Brain microvascular endothelial cell (primary cell): Measurements from ENCODE around the gene CTXN1.

Source experiments
- DNase-seq: peaks from one replicate; pipeline ENCODE4 v3.0.0-alpha.2; 2020
- H3K27ac ChIP-seq: fragments of 250-450 bp; sonication (Bioruptor Pico); 2 replicates; pipeline ENCODE4 v1.5.1; 2020; ENCODE audit warnings: mild to moderate bottlenecking, moderate library complexity
- H3K27me3 ChIP-seq: fragments of 250-450 bp; sonication (Bioruptor Pico); replicated peaks from 2 replicates; pipeline ENCODE4 v1.5.1; 2020; ENCODE audit warnings: mild to moderate bottlenecking
- H3K36me3 ChIP-seq: fragments of 250-450 bp; sonication (Bioruptor Pico); replicated peaks from 2 replicates; pipeline ENCODE4 v1.5.1; 2020; ENCODE audit warnings: mild to moderate bottlenecking
- H3K4me3 ChIP-seq: 2 replicates; pipeline ENCODE4 v1.5.1; 2011; ENCODE audit warnings: low read depth, mild to moderate bottlenecking, control low read depth, low read length, moderate library complexity
- CTCF ChIP-seq: IDR thresholded peaks from 2 replicates; pipeline ENCODE4 v1.5.1; 2011; ENCODE audit warnings: low read depth, mild to moderate bottlenecking, moderate library complexity, low read length, control low read depth, inconsistent platforms; ENCODE audit errors: missing control alignments
- in situ Hi-C: cut with HindIII; loops from 2 replicates; pipeline ENCODE4 v1.10.0; 2017; ENCODE audit warnings: low sequenced_read_pairs, low pct_ligation_motif_present

Gene CTXN1

GRCh38 chr19:7910321-7911161 is 15.4 kb downstream of the CTXN1 start:
- Histone ChIP-seq H3K27ac (no peak overlapping the region), H3K4me3 (no peak overlapping the region), H3K36me3 (peaks cover 29% of the 10 kb centered on the region), H3K27me3 (peaks cover under 1% of the 10 kb centered on the region)
- in situ Hi-C loops, result no loop called here
- no peak for TF ChIP-seq CTCF
- no peak for DNase-seq

- no peak overlapping the region for H3K4me3 ChIP-seq
- peaks cover 29% of the 10 kb centered on the region for H3K36me3 ChIP-seq
- no peaks in the 10 kb centered on the region for H3K27me3 ChIP-seq
- H3K27ac ChIP-seq, result no peak overlapping the region
- in situ Hi-C loops, result no loop called here
- DNase-seq, result no peak
- TF ChIP-seq CTCF, result no peak
Measured at GRCh38 chr19:7909471-7910067, 16.4 kb downstream of the CTXN1 start.

GRCh38 chr19:7908742-7909461 is 17.0 kb downstream of the CTXN1 start:
- no peak for DNase-seq
- H3K36me3 ChIP-seq, result peaks cover 29% of the 10 kb centered on the region
- in situ Hi-C loops, result no loop called here
- H3K27me3 ChIP-seq, result no peaks in the 10 kb centered on the region
- no peak overlapping the region for H3K4me3 ChIP-seq
- H3K27ac ChIP-seq, result no peak overlapping the region
- TF ChIP-seq CTCF, result no peak

GRCh38 chr19:7908078-7908699 is 17.7 kb downstream of the CTXN1 start:
- in situ Hi-C loops, result no loop called here
- H3K27me3 ChIP-seq, result no peaks in the 10 kb centered on the region
- no peak overlapping the region for H3K27ac ChIP-seq
- DNase-seq, result no peak
- TF ChIP-seq CTCF, result no peak
- H3K4me3 ChIP-seq, result no peak overlapping the region
- peaks cover 29% of the 10 kb centered on the region for H3K36me3 ChIP-seq

- Histone ChIP-seq H3K4me3 (no peak overlapping the region), H3K36me3 (peaks cover 26% of the 10 kb centered on the region), H3K27ac (no peak overlapping the region), H3K27me3 (no peaks in the 10 kb centered on the region)
- DNase-seq, result no peak
- TF ChIP-seq CTCF, result no peak
- in situ Hi-C loops, result no loop called here
Measured at GRCh38 chr19:7907544-7907943, 18.4 kb downstream of the CTXN1 start.
